Measurements from ENCODE around the gene SFXN5. TPM values are rescaled to one million over a fixed set of nuclear protein-coding genes. Genes with fewer than 3 reads are reported as not detected.

The SFXN5 gene
- total and polyA plus RNA-seq, 2 of the 8 experiments (the other 6 are each of a cell fraction or from before 2014, with no cell fraction given) = 29.3 to 33.1 TPM

GRCh38 chr2:72959554-72959953, 112.0 kb downstream of the SFXN5 start:
- no peak overlapping the region for H3K14ac ChIP-seq (ENCODE audit: insufficient read length)
- no peak overlapping the region for H2AK5ac ChIP-seq (ENCODE audit: low read depth, low read length)
- 0 out of 2 replicates have a peak overlapping the region, but pooled peaks have one; percentile 75 for H2BK5ac ChIP-seq (ENCODE audit: low read depth, low read length)
- TF ChIP-seq SRF (IDR thresholded peaks at IDR 0.05; ENCODE audit: low read depth, low read length) (no peak), HDAC2 (IDR thresholded peaks at IDR 0.05; ENCODE audit: borderline replicate concordance in 1 of 2, low read depth in 2 of 2, low read length in 2 of 2) (no peak), KDM1A (IDR thresholded peaks at IDR 0.05; ENCODE audit: borderline replicate concordance, low read length) (no peak), E2F6 (IDR thresholded peaks at IDR 0.05) (no peak), EZH2 (IDR thresholded peaks at IDR 0.05; ENCODE audit: low read depth, low read length, severe bottlenecking) (no peak), TCF12 (IDR thresholded peaks at IDR 0.05; ENCODE audit: low read depth, low read length) (no peak), BACH1 (IDR thresholded peaks at IDR 0.05; ENCODE audit: low read length) (no peak), USF2 (IDR thresholded peaks at IDR 0.05; ENCODE audit: low read length) (no peak), GABPA (IDR thresholded peaks at IDR 0.05; ENCODE audit: borderline replicate concordance, insufficient read depth, low read length) (no peak), SP2 (IDR thresholded peaks at IDR 0.05; ENCODE audit: low read length) (no peak), FOSL1 (IDR thresholded peaks at IDR 0.05; ENCODE audit: insufficient read depth, low read depth, low read length) (no peak)
- no peaks in the 10 kb centered on the region for H3K79me2 ChIP-seq (ENCODE audit: control insufficient read depth in 1 of 2, insufficient read depth in 2 of 2, low read length in 2 of 2)
- H3K79me1 ChIP-seq (ENCODE audit: low read depth, low read length) = no peaks in the 10 kb centered on the region
- peaks cover 12 to 31% (median 22%) of the 10 kb centered on the region in 4 experiments for H3K4me1 ChIP-seq (replicated peaks in 1 of 4; ENCODE audit: control insufficient read depth in 3 of 4, insufficient read depth in 4 of 4, low read length in 3 of 4)
- no peak overlapping the region for H4K5ac ChIP-seq (ENCODE audit: insufficient read length, low read depth, low read length)
- no peak overlapping the region for H2AFZ ChIP-seq (ENCODE audit: low read length)
- H3K4me2 ChIP-seq (ENCODE audit: insufficient read depth in 1 of 2, low read depth in 2 of 2, low read length in 2 of 2) = no peak overlapping the region
- POLR2A ChIA-PET (ENCODE audit: partially characterized antibody) = interaction anchor here (1.1 kb wide), 1 partner anchor 8 kb away, joined by 5 read pairs; no protein-coding TSS in a partner anchor
- DNase-seq (ENCODE audit: low read depth in 1 of 2, low spot score in 2 of 2) (no peak), FAIRE-seq (no peak)
- H2BK12ac ChIP-seq (ENCODE audit: low read depth, low read length) = peak overlapping the region; percentile 84; the same call in 1 of the 2 replicates
- no peaks in the 10 kb centered on the region for H4K20me1 ChIP-seq (replicated peaks in 1 of 2; ENCODE audit: control insufficient read depth in 1 of 2, insufficient read depth in 2 of 2, low read length in 2 of 2)
- H3K9ac ChIP-seq (replicated peaks in 1 of 4; ENCODE audit: extremely low read depth in 1 of 4, low read depth in 3 of 4, low read length in 3 of 4) = no peak overlapping the region
- no peak overlapping the region for H3K23ac ChIP-seq (ENCODE audit: insufficient read length)
- no peak overlapping the region for H3K18ac ChIP-seq (ENCODE audit: extremely low read depth, low read length)
- no peak overlapping the region for H3K4ac ChIP-seq (replicated peaks; ENCODE audit: insufficient read length, low read depth, low read length)
- no peak overlapping the region for H3K4me3 ChIP-seq (ENCODE audit: extremely low read depth in 1 of 4, insufficient read depth in 2 of 4, low read depth in 3 of 4, low read length in 4 of 4)
- WGBS, 2 experiments (ENCODE audit: extremely low coverage in 1 of 2, insufficient coverage in 1 of 2, insufficient read length in 1 of 2, insufficient replicate concordance in 2 of 2, low coverage in 1 of 2, low lambda C conversion rate in 2 of 2, missing lambda C conversion rate in 1 of 2) = 85% methylated on average over 8 of the region's 8 CpGs; no CpG with 5 or more reads in 1 of the 2 experiments
- peaks cover 0 to 5% (median 0%) of the 10 kb centered on the region in 4 experiments; a peak in 1 of 7 replicates for H3K27me3 ChIP-seq (replicated peaks in 1 of 4; ENCODE audit: control insufficient read depth in 3 of 4, extremely low read depth in 1 of 4, insufficient read depth in 3 of 4, low read length in 3 of 4)
- CTCF ChIA-PET (ENCODE audit: partially characterized antibody) = interaction anchor here (0.7 to 11.9 kb wide), 9 partner anchors 13 to 218 kb away, joined by 3 to 166 read pairs (median 5); no protein-coding TSS in a partner anchor
- H3K9me3 ChIP-seq (ENCODE audit: insufficient read depth in 2 of 2, low read depth in 1 of 2, low read length in 1 of 2) = no peaks in the 10 kb centered on the region
- H2BK120ac ChIP-seq (replicated peaks; ENCODE audit: low read depth, low read length) = no peak overlapping the region
- no peaks in the 10 kb centered on the region for H3K23me2 ChIP-seq (ENCODE audit: low read depth, low read length)
- H3K36me3 ChIP-seq (ENCODE audit: control insufficient read depth in 2 of 4, insufficient read depth in 4 of 4, low read length in 3 of 4) = no peaks in the 10 kb centered on the region
- no peak overlapping the region for H2BK20ac ChIP-seq (ENCODE audit: low read length)
- no peak overlapping the region for H3K56ac ChIP-seq (replicated peaks; ENCODE audit: insufficient read length, low read depth, low read length)
- H4K8ac ChIP-seq (ENCODE audit: extremely low read depth, insufficient read depth, low read length) = 0 out of 2 replicates have a peak overlapping the region, but pooled peaks have one; percentile 42
- no peak overlapping the region for H3K27ac ChIP-seq (ENCODE audit: low read depth, low read length)
- no peak overlapping the region for H4K91ac ChIP-seq (replicated peaks; ENCODE audit: insufficient read length, low read length)
- H2BK15ac ChIP-seq (ENCODE audit: low read length) = 0 out of 2 replicates have a peak overlapping the region, but pooled peaks have one; percentile 61
